Effector memory CD4-positive, alpha-beta T cell (primary cell): ENCODE results near the gene TPSB2.
"Not testable (repeated sequence)": the region's sequence is repeated elsewhere in the genome, so short reads cannot be mapped to it uniquely, and the experiment has no call there.

Experiments
- DNase-seq, 3 donors: peaks; one replicate each; pipeline ENCODE4 v3.0.0-alpha.2; 2020
- H3K27ac ChIP-seq: 2 replicates; pipeline ENCODE4 v1.7.0; 2013; ENCODE audit warnings: mild to moderate bottlenecking, low read length, moderate library complexity; ENCODE audit not compliant: insufficient read depth, poor library complexity, severe bottlenecking
- H3K27me3 ChIP-seq: replicated peaks from 2 replicates; pipeline ENCODE4 v1.7.0; 2013; ENCODE audit warnings: mild to moderate bottlenecking, low read length; ENCODE audit not compliant: insufficient read depth, control insufficient read depth, poor library complexity, severe bottlenecking
- H3K36me3 ChIP-seq: 2 replicates; pipeline ENCODE4 v1.7.0; 2013; ENCODE audit warnings: mild to moderate bottlenecking, low read length, moderate library complexity; ENCODE audit not compliant: control insufficient read depth, insufficient read depth
- H3K4me1 ChIP-seq: 2 replicates; pipeline ENCODE4 v1.7.0; 2013; ENCODE audit warnings: low read length, mild to moderate bottlenecking; ENCODE audit not compliant: control insufficient read depth, insufficient read depth, poor library complexity, severe bottlenecking
- H3K4me3 ChIP-seq: 2 replicates; pipeline ENCODE4 v1.7.0; 2013; ENCODE audit warnings: low read length, low read depth, mild to moderate bottlenecking; ENCODE audit not compliant: insufficient read depth, poor library complexity, severe bottlenecking
- H3K9me3 ChIP-seq: 2 replicates; pipeline ENCODE4 v1.7.0; 2013; ENCODE audit warnings: mild to moderate bottlenecking, low read length, moderate library complexity; ENCODE audit not compliant: control insufficient read depth

Gene TPSB2

DNA sequence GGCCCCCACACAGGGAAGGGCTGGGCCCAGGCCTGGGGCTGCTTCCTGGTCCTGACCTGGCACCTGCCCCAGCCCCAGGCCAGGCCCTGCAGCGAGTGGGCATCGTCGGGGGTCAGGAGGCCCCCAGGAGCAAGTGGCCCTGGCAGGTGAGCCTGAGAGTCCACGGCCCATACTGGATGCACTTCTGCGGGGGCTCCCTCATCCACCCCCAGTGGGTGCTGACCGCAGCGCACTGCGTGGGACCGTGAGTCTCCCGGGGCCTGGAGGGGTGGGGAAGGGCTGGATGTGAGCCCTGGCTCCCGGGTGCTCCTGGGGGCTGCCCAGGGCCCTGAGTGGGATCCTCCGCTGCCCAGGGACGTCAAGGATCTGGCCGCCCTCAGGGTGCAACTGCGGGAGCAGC lies 11.1 kb upstream of the TPSB2 start:
- not testable (repeated sequence) for H3K27ac ChIP-seq, DNase-seq, H3K27me3 ChIP-seq, H3K9me3 ChIP-seq, H3K4me3 ChIP-seq, H3K4me1 ChIP-seq, H3K36me3 ChIP-seq

DNA sequence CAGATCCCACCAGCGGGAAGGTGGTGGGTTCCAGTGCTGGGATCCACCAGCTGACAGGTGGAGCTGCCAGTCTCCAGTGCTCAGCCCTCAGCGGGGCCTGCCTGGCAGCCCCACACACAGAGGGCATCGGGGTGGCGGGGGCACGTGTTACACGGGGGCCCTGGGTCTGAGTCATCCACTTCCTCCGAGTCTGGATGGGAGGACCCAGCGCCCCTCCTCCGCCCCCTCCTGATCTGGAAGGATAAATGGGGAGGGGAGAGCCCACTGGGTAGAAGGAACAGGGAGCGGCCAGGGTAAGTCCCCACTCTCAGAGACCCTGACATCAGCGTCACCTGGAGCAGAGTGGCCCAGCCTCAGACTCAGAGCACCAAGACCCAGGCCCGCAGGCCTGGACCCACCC lies 10.5 kb upstream of the TPSB2 start, which contains the start of gene TPSAB1:
TSS of gene TPSAB1 (plus strand) at position 270 of the 400 bp plus-strand sequence. CDS start 234 bp downstream, outside the sequence.
- H3K4me1 ChIP-seq, H3K36me3 ChIP-seq, H3K4me3 ChIP-seq, H3K27me3 ChIP-seq, H3K9me3 ChIP-seq, DNase-seq, H3K27ac ChIP-seq: not testable (repeated sequence)

DNA sequence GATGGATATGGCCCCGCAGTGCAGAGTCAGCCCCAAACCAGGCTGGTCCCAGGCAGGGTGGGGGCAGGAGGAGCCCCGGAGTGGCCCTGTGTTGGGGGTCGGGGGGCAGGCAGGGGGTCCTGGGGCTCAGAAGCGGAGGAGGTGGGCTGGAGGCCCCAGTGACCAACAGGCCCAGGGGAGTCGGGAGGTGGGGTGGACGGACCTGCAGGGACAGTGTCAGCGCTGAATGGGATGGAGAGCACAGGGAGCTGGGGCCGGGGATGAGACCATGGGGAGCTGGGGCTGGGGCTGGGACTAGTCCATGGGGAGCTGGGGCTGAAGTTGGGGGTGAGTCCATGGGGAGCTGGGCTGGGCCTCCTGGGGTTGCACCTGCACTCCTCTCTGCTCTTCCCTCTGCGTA lies 9.6 kb upstream of the TPSB2 start:
- H3K27ac ChIP-seq, DNase-seq: not testable (repeated sequence)

DNA sequence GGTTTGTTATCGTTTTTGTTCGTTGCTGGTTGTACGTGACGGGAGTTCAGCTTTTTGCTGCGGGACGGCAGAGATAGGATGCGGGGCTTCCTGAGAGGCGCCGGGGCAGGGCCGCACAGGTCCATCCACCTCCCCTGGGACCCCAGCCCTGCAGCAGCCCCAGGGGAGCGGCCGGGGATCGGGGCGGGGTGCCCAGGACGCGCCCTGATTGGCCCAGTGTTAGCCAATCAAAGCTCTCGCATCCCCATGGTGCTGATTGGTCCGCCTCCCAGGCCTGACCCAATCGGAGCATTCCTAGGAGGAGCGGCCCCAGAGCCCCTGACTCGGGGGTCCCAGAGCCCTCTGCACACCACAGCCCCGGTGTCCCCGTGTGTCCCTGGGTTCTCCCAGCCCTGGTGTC lies 8.9 kb upstream of the TPSB2 start:
- H3K9me3 ChIP-seq, H3K27me3 ChIP-seq, H3K36me3 ChIP-seq, H3K4me1 ChIP-seq, DNase-seq, H3K4me3 ChIP-seq, H3K27ac ChIP-seq: not testable (repeated sequence)

More for the DNA sequence above, 9.6 kb upstream of the TPSB2 start:
- H3K4me1 ChIP-seq, H3K36me3 ChIP-seq, H3K4me3 ChIP-seq, H3K27me3 ChIP-seq, H3K9me3 ChIP-seq: not testable (repeated sequence)

DNA sequence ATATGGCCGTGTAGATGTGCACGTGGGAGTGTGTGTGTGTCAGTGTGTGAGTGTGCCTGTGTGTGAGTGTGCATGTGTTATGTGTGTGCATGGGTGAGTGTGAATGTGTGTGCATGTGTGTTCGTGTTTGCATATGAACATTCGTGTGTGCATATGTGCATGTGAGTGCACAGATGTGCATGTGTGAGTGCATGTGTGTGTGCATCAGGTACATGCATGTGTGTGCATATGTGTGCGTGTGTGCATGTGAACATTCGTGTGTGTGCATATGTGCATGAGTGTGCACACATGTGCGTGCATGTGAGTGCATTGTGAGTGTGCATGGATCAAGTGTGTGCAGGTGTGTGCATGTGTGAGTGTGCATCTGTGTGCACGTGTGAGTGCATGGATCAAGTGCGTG lies 8.0 kb upstream of the TPSB2 start:
- Histone ChIP-seq H3K9me3 (no peaks in the 10 kb centered on the region), H3K36me3 (no peaks in the 10 kb centered on the region), H3K4me3 (no peak overlapping the region), H3K4me1 (no peaks in the 10 kb centered on the region), H3K27me3 (no peaks in the 10 kb centered on the region), H3K27ac (no peak overlapping the region)
- DNase-seq, result no peak

DNA sequence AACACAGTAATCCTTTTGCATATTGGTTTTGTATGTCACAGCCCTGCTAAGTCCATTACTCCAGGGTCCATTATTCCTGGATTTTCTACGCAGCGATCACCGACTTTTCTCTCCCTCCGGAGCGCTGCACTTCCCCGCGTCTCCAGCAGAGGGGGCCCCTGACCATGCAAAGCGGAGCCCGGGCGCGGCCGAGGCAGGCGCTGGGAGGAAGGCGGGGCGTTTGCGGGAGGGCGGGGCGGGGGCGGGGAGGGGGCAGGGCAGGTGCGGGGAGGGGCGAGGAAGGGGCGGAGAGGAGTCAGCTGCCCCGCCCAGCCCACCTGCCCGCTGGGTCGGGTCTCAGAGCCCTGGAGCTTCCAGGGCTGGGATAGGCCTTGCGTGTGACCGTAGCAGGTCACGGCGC lies 6.7 kb upstream of the TPSB2 start:
- not testable (repeated sequence) for DNase-seq, H3K4me1 ChIP-seq, H3K27ac ChIP-seq, H3K4me3 ChIP-seq, H3K9me3 ChIP-seq, H3K36me3 ChIP-seq, H3K27me3 ChIP-seq

DNA sequence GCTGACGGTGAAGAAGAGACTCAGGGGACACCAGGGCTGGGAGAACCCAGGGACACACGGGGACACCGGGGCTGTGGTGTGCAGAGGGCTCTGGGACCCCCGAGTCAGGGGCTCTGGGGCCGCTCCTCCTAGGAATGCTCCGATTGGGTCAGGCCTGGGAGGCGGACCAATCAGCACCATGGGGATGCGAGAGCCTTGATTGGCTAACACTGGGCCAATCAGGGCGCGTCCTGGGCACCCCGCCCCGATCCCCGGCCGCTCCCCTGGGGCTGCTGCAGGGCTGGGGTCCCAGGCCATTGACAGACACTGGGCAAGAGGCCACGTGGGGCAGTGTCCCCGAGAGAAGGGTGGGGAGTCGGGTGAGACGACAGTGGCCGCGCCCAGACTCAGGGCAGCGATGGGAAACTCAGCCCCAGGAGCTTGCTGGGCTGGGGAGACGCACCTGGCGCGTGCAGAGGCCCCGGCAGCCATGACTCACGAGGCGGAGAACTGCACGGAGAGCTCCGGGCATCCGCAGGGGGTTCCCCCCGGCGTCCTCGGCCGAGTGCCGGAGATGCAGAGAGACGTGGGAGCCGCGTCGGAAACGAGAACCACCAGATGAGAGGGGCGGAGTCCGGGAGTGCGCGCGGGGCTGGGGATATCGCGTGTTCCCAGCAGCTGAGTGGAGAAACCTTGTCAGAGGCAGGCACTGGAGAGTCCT lies 2.2 kb upstream of the TPSB2 start:
- H3K4me3 ChIP-seq, DNase-seq, H3K4me1 ChIP-seq, H3K36me3 ChIP-seq, H3K9me3 ChIP-seq, H3K27me3 ChIP-seq, H3K27ac ChIP-seq: not testable (repeated sequence)

DNA sequence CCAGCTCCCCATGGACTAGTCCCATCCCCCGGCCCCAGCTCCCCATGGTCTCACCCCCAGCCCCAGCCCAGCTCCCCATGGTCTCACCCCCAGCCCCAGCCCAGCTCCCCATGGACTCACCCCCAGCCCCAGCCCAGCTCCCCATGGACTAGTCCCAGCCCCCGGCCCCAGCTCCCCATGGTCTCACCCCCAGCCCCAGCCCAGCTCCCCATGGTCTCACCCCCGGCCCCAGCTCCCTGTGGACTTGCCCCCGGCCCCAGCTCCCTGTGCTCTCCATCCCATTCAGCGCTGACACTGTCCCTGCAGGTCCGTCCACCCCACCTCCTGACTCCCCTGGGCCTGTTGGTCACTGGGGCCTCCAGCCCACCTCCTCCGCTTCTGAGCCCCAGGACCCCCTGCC lies 1.3 kb upstream of the TPSB2 start:
- H3K4me3 ChIP-seq, H3K4me1 ChIP-seq, DNase-seq, H3K36me3 ChIP-seq, H3K9me3 ChIP-seq, H3K27ac ChIP-seq, H3K27me3 ChIP-seq: not testable (repeated sequence)

DNA sequence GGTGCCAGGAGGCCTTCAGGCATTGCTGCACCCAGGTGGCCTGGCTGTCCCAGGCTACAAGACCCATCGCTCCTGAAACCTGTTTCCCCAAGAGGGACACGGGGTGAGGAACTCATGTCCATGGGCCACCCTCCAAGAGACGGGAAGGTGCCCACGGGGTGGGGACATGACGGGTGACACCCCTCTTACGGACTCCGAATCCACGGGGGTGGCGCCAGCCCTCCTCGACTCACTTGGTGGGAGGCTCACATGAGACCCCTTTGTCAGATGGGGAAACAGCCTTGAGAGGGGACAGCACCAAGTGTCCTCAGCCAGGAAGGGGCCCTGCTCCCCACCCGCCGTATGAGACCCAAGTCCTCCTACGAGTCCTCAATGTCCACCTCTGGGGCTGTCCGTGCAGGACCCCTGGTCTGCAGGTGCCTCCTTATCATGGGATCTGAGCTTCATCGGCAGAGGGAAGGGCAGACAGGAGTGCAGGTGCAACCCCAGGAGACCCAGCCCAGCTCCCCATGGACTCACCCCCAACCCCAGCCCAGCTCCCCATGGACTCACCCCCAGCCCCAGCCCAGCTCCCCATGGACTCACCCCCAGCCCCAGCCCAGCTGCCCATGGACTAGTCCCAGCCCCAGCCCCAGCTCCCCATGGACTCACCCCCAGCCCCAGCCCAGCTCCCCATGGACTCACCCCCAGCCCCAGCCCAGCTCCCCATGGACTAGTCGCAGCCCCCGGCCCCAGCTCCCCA lies 658 bp upstream of the TPSB2 start:
- H3K36me3 ChIP-seq, DNase-seq, H3K9me3 ChIP-seq, H3K4me3 ChIP-seq, H3K4me1 ChIP-seq, H3K27ac ChIP-seq, H3K27me3 ChIP-seq: not testable (repeated sequence)

DNA sequence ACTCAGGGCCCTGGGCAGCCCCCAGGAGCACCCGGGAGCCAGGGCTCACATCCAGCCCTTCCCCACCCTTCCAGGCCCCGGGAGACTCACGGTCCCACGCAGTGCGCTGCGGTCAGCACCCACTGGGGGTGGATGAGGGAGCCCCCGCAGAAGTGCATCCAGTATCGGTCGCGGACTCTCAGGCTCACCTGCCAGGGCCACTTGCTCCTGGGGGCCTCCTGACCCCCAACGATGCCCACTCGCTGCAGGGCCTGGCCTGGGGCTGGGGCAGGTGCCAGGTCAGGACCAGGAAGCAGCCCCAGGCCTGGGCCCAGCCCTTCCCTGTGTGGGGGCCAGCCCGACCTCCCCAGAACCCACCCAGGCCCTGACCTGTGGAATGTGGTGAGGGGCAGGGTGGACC lies 508 bp downstream of the TPSB2 start:
- not testable (repeated sequence) for H3K27ac ChIP-seq, H3K9me3 ChIP-seq, H3K4me1 ChIP-seq, DNase-seq, H3K27me3 ChIP-seq, H3K4me3 ChIP-seq, H3K36me3 ChIP-seq
